Fibroblast of lung (primary cell): ENCODE results near the gene LRMDA. TPM values are rescaled to one million over a fixed set of nuclear protein-coding genes. Genes with fewer than 3 reads are reported as not detected.

Experiments
- DNase-seq, 2 donors: peaks; one replicate each; pipeline versions ENCODE4 v3.0.0 to v3.0.0-alpha.2; 2010; ENCODE audit warnings: low read depth in 2 of 2
- H2AFZ ChIP-seq: 2 replicates; pipeline ENCODE4 v1.5.1; 2012; ENCODE audit warnings: low read length, control low read depth, inconsistent platforms
- H3K27ac ChIP-seq: 2 replicates; pipeline ENCODE4 v1.5.1; 2011; ENCODE audit warnings: low read length, control low read depth; ENCODE audit not compliant: insufficient read depth
- H3K27me3 ChIP-seq: 2 replicates; pipeline ENCODE4 v1.5.1; 2011; ENCODE audit warnings: mild to moderate bottlenecking, low read length; ENCODE audit not compliant: control insufficient read depth, insufficient read depth
- H3K36me3 ChIP-seq: 2 replicates; pipeline ENCODE4 v1.5.1; 2011; ENCODE audit warnings: low read length; ENCODE audit not compliant: control insufficient read depth, insufficient read depth
- H3K4me1 ChIP-seq: 2 replicates; pipeline ENCODE4 v1.5.1; 2011; ENCODE audit warnings: low read length; ENCODE audit not compliant: control insufficient read depth, insufficient read depth; ENCODE audit errors: extremely low read depth
- H3K4me2 ChIP-seq: 2 replicates; pipeline ENCODE4 v1.5.1; 2011; ENCODE audit warnings: low read length, control low read depth; ENCODE audit not compliant: insufficient read depth; ENCODE audit errors: extremely low read depth
- H3K4me3 ChIP-seq, 4 experiments: fragments of 200-600 bp in 1 of 4; sonication (generic) in 1 of 4; replicated peaks in 1 of 4; 2 replicates each; pipeline ENCODE4 v1.5.1; 2011 to 2016; ENCODE audit warnings: low read length in 4 of 4, low read depth in 3 of 4, mild to moderate bottlenecking in 3 of 4, control low read depth in 2 of 4, inconsistent platforms in 1 of 4, mixed read lengths in 1 of 4; ENCODE audit not compliant: insufficient read depth in 1 of 4; ENCODE audit errors: control extremely low read depth in 1 of 4
- H3K79me2 ChIP-seq: 2 replicates; pipeline ENCODE4 v1.5.1; 2012; ENCODE audit warnings: mild to moderate bottlenecking, low read length, inconsistent platforms; ENCODE audit not compliant: control insufficient read depth, insufficient read depth
- H3K9ac ChIP-seq: 2 replicates; pipeline ENCODE4 v1.5.1; 2011; ENCODE audit warnings: mild to moderate bottlenecking, low read length, control low read depth; ENCODE audit not compliant: insufficient read depth
- H3K9me3 ChIP-seq: 2 replicates; pipeline ENCODE4 v1.5.1; 2012; ENCODE audit warnings: low read depth, low read length; ENCODE audit not compliant: control insufficient read depth, insufficient read depth
- H4K20me1 ChIP-seq: 2 replicates; pipeline ENCODE4 v1.5.1; 2011; ENCODE audit warnings: low read length; ENCODE audit not compliant: control insufficient read depth, insufficient read depth; ENCODE audit errors: extremely low read depth
- EZH2 ChIP-seq: IDR thresholded peaks from 2 replicates; pipeline ENCODE4 v1.5.1; 2012; ENCODE audit warnings: low read length, control low read depth, mild to moderate bottlenecking; ENCODE audit errors: missing control alignments
- polyA plus RNA-seq, 2 donors: library from polyadenylated mRNA; depleted of rRNA in 1 of 2; stranded (reverse) in 1 of 2; unstranded in 1 of 2; fragments of >200 nt; gene quantifications; 2 replicates each; pipeline ENCODE4 v1.2.1, GENCODE V29; 2011 to 2012; ENCODE audit warnings: missing spikeins in 1 of 2
- total RNA-seq: library from RNA; depleted of rRNA; stranded (reverse); fragments of >200 nt; gene quantifications from 2 replicates; pipeline ENCODE4 v1.2.1, GENCODE V29; 2014
- TF ChIP-seq, protein P1 (sequence below), 2 donors: IDR thresholded peaks in 1 of 2; conservative IDR thresholded peaks in 1 of 2; 1 replicate in 1 of 2; 2 replicates in 1 of 2; pipeline ENCODE4 v1.5.1; 2011 to 2012; ENCODE audit warnings: low read length in 2 of 2, control low read depth in 1 of 2, inconsistent platforms in 1 of 2, low read depth in 1 of 2, mild to moderate bottlenecking in 1 of 2

Gene LRMDA
- total and polyA plus RNA-seq, 2 donors (not counting 1 experiment from before 2014, with no cell fraction given), result 1.7 to 2.0 TPM

- Histone ChIP-seq H3K79me2 (no peaks in the 10 kb centered on the region), H3K4me2 (no peak overlapping the region), H3K9ac (no peak overlapping the region), H3K4me3 (no peak overlapping the region), H3K9me3 (no peaks in the 10 kb centered on the region), H3K27ac (no peak overlapping the region), H3K27me3 (no peaks in the 10 kb centered on the region), H4K20me1 (no peaks in the 10 kb centered on the region), H2AFZ (no peak overlapping the region), H3K36me3 (no peaks in the 10 kb centered on the region), H3K4me1 (no peaks in the 10 kb centered on the region)
- TF ChIP-seq EZH2, result no peak
- TF ChIP-seq, protein P1, sequence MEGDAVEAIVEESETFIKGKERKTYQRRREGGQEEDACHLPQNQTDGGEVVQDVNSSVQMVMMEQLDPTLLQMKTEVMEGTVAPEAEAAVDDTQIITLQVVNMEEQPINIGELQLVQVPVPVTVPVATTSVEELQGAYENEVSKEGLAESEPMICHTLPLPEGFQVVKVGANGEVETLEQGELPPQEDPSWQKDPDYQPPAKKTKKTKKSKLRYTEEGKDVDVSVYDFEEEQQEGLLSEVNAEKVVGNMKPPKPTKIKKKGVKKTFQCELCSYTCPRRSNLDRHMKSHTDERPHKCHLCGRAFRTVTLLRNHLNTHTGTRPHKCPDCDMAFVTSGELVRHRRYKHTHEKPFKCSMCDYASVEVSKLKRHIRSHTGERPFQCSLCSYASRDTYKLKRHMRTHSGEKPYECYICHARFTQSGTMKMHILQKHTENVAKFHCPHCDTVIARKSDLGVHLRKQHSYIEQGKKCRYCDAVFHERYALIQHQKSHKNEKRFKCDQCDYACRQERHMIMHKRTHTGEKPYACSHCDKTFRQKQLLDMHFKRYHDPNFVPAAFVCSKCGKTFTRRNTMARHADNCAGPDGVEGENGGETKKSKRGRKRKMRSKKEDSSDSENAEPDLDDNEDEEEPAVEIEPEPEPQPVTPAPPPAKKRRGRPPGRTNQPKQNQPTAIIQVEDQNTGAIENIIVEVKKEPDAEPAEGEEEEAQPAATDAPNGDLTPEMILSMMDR (conservative IDR thresholded peaks at IDR 0.05 in 1 of 2, IDR thresholded peaks at IDR 0.05 in 1 of 2; ENCODE audit: low read depth in 1 of 2, low read length in 2 of 2), result no peak
- no peak for DNase-seq
These were observed 10.3 kb downstream of the LRMDA start for GRCh38 chr10:75441682-75442081.

DNA sequence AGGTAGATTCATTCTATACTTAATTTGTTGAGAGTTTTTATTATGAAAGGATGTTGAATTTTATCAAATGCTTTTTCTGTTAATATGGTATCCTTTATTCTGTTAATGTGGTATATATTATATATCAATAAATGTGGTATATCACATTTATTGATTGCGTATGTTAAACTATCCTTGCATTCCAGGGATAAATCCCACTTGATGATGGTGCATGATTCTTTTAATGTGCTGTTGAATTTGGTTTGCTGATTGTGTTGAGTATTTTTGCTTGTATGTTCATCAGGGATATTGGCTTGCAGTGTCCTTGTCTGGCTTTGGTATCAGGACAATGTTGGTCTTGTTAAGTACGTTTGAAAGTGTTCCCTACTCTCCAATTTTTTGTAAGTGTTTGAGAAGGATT, 11.9 kb downstream of the LRMDA start:
- Histone ChIP-seq H4K20me1 (no peaks in the 10 kb centered on the region), H3K4me3 (no peak overlapping the region), H3K27ac (no peak overlapping the region), H3K36me3 (no peaks in the 10 kb centered on the region), H3K4me1 (no peaks in the 10 kb centered on the region), H3K9me3 (no peaks in the 10 kb centered on the region), H3K27me3 (no peaks in the 10 kb centered on the region), H3K79me2 (no peaks in the 10 kb centered on the region), H2AFZ (no peak overlapping the region), H3K9ac (no peak overlapping the region), H3K4me2 (no peak overlapping the region)
- no peak for TF ChIP-seq EZH2
- TF ChIP-seq, protein P1 (conservative IDR thresholded peaks at IDR 0.05 in 1 of 2, IDR thresholded peaks at IDR 0.05 in 1 of 2; ENCODE audit: low read depth in 1 of 2, low read length in 2 of 2), result no peak
- DNase-seq, result no peak

- Histone ChIP-seq H3K27me3 (no peaks in the 10 kb centered on the region), H3K9me3 (no peaks in the 10 kb centered on the region), H4K20me1 (no peaks in the 10 kb centered on the region), H3K4me3 (no peak overlapping the region), H2AFZ (no peak overlapping the region), H3K4me1 (no peaks in the 10 kb centered on the region), H3K27ac (no peak overlapping the region), H3K36me3 (no peaks in the 10 kb centered on the region), H3K79me2 (no peaks in the 10 kb centered on the region), H3K9ac (no peak overlapping the region), H3K4me2 (no peak overlapping the region)
- no peak for TF ChIP-seq EZH2
- TF ChIP-seq, protein P1 (conservative IDR thresholded peaks at IDR 0.05 in 1 of 2, IDR thresholded peaks at IDR 0.05 in 1 of 2; ENCODE audit: low read depth in 1 of 2, low read length in 2 of 2), result no peak
- peak in 1 of 2 donors; percentile 23 for DNase-seq
These were observed 13.5 kb downstream of the LRMDA start for GRCh38 chr10:75444781-75445386.
